ENCODE data around the gene HIVEP3.

Gene HIVEP3

GRCh38 chr1:41641941-41642527 is 276.7 kb downstream of the HIVEP3 start:
- DNase-seq, result no peak

- DNase-seq, result peak; percentile 30
Measured at GRCh38 chr1:41641475-41641814, 277.3 kb downstream of the HIVEP3 start.

GRCh38 chr1:41640756-41641474 is 277.8 kb downstream of the HIVEP3 start:
- DNase-seq, result no peak

- DNase-seq, result no peak
Measured at GRCh38 chr1:41640141-41640751, 278.5 kb downstream of the HIVEP3 start.

- DNase-seq, result peak; percentile 84
Measured at GRCh38 chr1:41639332-41639936, 279.3 kb downstream of the HIVEP3 start.

- peak; percentile 42 for DNase-seq
Measured at GRCh38 chr1:41638086-41639024, 280.4 kb downstream of the HIVEP3 start.

GRCh38 chr1:41637367-41637766 is 281.4 kb downstream of the HIVEP3 start:
- no peak for DNase-seq

GRCh38 chr1:41633764-41634163 is 285.0 kb downstream of the HIVEP3 start:
- DNase-seq, result no peak

- no peak for DNase-seq
Measured at GRCh38 chr1:41632781-41633575, 285.7 kb downstream of the HIVEP3 start.

- DNase-seq, result no peak
Measured at GRCh38 chr1:41631971-41632370, 286.8 kb downstream of the HIVEP3 start.

- no peak for DNase-seq
Measured at GRCh38 chr1:41631154-41631553, 287.6 kb downstream of the HIVEP3 start.

- no peak for DNase-seq
Measured at GRCh38 chr1:41629571-41629970, 289.2 kb downstream of the HIVEP3 start.

GRCh38 chr1:41629141-41629540 is 289.6 kb downstream of the HIVEP3 start:
- no peak for DNase-seq

GRCh38 chr1:41627491-41628280 is 291.0 kb downstream of the HIVEP3 start:
- no peak for DNase-seq

GRCh38 chr1:41626616-41627375 is 291.9 kb downstream of the HIVEP3 start:
- DNase-seq, result peak; percentile 46

GRCh38 chr1:41626146-41626545 is 292.6 kb downstream of the HIVEP3 start:
- DNase-seq, result no peak

- no peak for DNase-seq
Measured at GRCh38 chr1:41623736-41624135, 295.0 kb downstream of the HIVEP3 start.

GRCh38 chr1:41622859-41623732 is 295.6 kb downstream of the HIVEP3 start:
- DNase-seq, result no peak

GRCh38 chr1:41622402-41622801 is 296.3 kb downstream of the HIVEP3 start:
- DNase-seq, result no peak
